Right lobe of liver (tissue), 6 donors: ENCODE measurements around the gene JAKMIP1. TPM values are rescaled to one million over a fixed set of nuclear protein-coding genes. Genes with fewer than 3 reads are reported as not detected.

Experiments
- ATAC-seq, 4 donors: fragments of 200-7000 bp; cut with Tn5 transposase; one replicate each; pipeline ENCODE4 v1.9.1; 2020; ENCODE audit warnings: mild to moderate bottlenecking in 4 of 4, moderate library complexity in 4 of 4
- DNase-seq, 3 donors: peaks; one replicate each; pipeline ENCODE4 v3.0.0-alpha.2; 2020
- H3K27ac ChIP-seq, 3 donors: fragments of 200-600 bp; one replicate each; pipeline ENCODE4 v1.8.0; 2022
- H3K27me3 ChIP-seq, 2 donors: fragments of 200-600 bp; one replicate each; pipeline ENCODE4 v1.8.0; 2022
- H3K36me3 ChIP-seq, 4 donors: fragments of 200-600 bp; sonication (generic) in 1 of 4; one replicate each; pipeline versions ENCODE4 v1.5.1 to v1.8.0; 2017 to 2022; ENCODE audit warnings: control low read depth in 1 of 4
- H3K4me1 ChIP-seq, 4 donors: fragments of 200-600 bp; sonication (generic) in 1 of 4; one replicate each; pipeline versions ENCODE4 v1.5.1 to v1.8.0; 2017 to 2022; ENCODE audit warnings: control low read depth in 1 of 4
- H3K4me3 ChIP-seq, 3 donors: fragments of 200-600 bp; one replicate each; pipeline ENCODE4 v1.8.0; 2022
- H3K9me3 ChIP-seq, 4 donors: fragments of 200-600 bp; sonication (generic) in 1 of 4; one replicate each; pipeline versions ENCODE4 v1.5.1 to v1.8.0; 2017 to 2022; ENCODE audit warnings: control low read depth in 1 of 4
- CTCF ChIP-seq, 4 donors: fragments of 200-600 bp in 3 of 4; fragments of 450-650 bp in 1 of 4; IDR thresholded peaks; one replicate each; pipeline versions ENCODE4 v1.5.1 to v1.8.0; 2016 to 2022; ENCODE audit warnings: antibody characterized with exemption in 4 of 4, mild to moderate bottlenecking in 2 of 4
- POLR2A ChIP-seq: fragments of 450-650 bp; IDR thresholded peaks from one replicate; pipeline ENCODE4 v1.6.1; 2017; ENCODE audit warnings: antibody characterized with exemption, mild to moderate bottlenecking
- WGBS: methylation state at CpG from one replicate; pipeline ENCODE4 v1.1.6; 2018; ENCODE audit warnings: low coverage, low lambda C conversion rate; ENCODE audit not compliant: insufficient coverage; ENCODE audit errors: missing lambda C conversion rate; 5-methylcytosine and 5-hydroxymethylcytosine counted together
- intact Hi-C, 2 donors: fragments of 100-400 bp; cut with DNase I; formaldehyde crosslinking; loops; one replicate each; pipeline versions ENCODE4 v1.11.2 to v1.14.1; 2022
- total RNA-seq, 6 experiments: library from RNA; depleted of rRNA in 2 of 6; stranded (reverse); fragments of >200 nt in 2 of 6; fragmentation: NEBNext Ultra II Directional in 3 of 6; extraction: Animal tissue kit (Norgen Biotek cat#: 25700) in 3 of 6; gene quantifications; one replicate each; pipeline versions ENCODE4 v1.1.0 to v1.2.4, GENCODE V29; 2016 to 2023
- donor health status: DM: no; HTN: yes; CAD: no.
- donor health status: DM: no; HTN: no; CAD: no.
- donor health status: DM: no; HTN: no; CAD: no.
- donor health status: DM: no; HTN: yes; CAD: no.
- donor health status: DM: no; HTN: yes; CAD: no.

The JAKMIP1 gene
- total RNA-seq, 6 experiments from 2014 or later, result 0.12 TPM; not detected in 5

DNA sequence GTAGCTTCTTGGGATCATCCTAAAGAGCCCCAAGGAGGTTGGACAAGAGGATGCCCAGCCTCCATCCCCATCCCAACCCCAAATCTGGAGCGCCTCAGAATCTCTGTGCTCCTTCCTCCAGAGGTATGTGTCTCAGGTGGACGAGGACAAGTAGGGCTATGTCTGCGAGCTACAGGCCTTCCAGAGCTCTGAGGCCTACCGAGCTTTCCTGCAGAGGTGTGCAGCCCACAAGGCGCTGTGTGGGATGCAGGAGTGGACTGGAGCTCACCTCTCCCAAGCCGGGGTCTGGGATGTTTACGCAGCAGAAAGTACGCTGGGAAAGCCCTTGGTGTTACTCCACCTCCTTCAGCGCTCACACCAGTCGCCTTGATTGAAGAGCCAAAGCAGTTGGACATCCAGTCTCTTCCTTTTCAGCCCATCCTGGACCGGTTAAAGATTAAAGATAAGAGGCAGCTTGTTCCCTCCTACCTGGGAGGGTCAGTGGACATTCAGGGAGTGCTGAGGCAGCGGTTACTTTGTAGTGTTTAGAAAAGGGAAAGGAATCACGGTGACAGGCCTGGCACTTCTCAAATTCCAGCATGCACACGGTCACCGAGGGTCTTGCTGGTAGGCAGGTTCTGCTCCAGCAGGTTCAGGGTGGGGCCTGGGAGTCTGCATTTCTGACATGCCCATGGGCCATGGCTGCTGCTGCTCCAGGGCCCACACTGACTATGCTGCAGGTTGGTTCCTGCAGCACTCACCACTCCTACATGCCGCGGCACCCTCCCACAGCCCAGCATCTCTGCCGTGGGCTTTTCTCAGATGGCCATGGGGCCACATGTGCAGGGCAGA is 29.5 kb upstream of the JAKMIP1 start:
- no peaks in the 10 kb centered on the region for H3K4me1 ChIP-seq
- no peaks in the 10 kb centered on the region for H3K27me3 ChIP-seq
- TF ChIP-seq CTCF (IDR thresholded peaks at IDR 0.05) (no peak), POLR2A (no peak)
- no peak overlapping the region for H3K4me3 ChIP-seq
- intact Hi-C loops, result no loop called here
- no peak overlapping the region for H3K27ac ChIP-seq
- ATAC-seq (no peak), DNase-seq (peak in 2 of 3 donors; percentile 13 to 43)
- H3K9me3 ChIP-seq, result no peaks in the 10 kb centered on the region
- no peaks in the 10 kb centered on the region for H3K36me3 ChIP-seq
- 59% methylated on average over 11 of the region's 18 CpGs for WGBS

GRCh38 chr4:6229095-6229494 is 28.7 kb upstream of the JAKMIP1 start:
- intact Hi-C loops, result no loop called here
- 30% methylated on average over 3 of the region's 7 CpGs for WGBS
- Histone ChIP-seq H3K4me3 (no peak overlapping the region), H3K27me3 (no peaks in the 10 kb centered on the region), H3K9me3 (no peaks in the 10 kb centered on the region), H3K4me1 (no peaks in the 10 kb centered on the region), H3K36me3 (no peaks in the 10 kb centered on the region), H3K27ac (no peak overlapping the region)
- no peak for TF ChIP-seq POLR2A
- TF ChIP-seq CTCF (IDR thresholded peaks at IDR 0.05), result no peak
- DNase-seq (peak in 2 of 3 donors; percentile 21 to 24), ATAC-seq (no peak)

DNA sequence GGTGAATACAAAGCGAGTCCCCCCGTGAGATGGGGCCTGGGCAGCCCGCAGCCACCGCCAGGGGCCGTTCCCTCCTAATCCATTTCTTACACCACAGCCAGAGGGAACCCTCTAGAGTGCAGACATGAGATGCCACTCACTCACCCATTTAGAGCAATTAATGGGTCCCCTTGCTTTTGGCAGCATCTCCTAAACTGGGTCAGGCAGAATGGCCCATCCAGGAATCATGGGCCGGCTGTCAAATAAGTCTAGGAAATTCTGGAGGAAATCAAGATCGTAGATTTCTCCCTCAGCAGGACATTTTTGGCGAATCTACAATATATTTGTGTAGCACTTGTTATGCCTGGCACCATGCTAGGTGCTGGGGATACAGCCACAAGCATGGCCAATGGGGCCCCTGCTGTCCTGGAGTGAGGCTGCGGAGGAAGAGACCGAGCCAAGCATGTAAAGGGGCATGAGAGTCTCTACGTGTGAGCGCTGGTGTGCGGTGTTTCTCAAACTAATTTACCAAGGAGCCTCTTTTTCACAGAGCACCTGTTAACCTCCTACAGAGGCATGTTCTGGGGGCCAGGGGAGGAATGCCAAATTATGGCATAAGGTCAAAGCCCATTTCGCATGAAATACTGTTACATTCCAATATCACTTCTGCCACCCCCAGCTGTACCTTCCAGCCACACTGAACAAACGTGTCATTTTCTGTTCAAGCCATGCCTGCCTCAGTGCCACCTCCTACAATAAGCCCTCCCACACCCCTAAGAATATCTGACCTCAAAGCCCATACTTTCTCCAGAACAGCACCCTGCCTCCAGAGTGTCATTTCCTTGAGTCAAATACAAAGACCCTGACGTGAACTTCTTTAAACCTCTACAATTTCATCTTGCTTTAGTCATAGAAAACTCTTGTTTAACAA is 28.1 kb upstream of the JAKMIP1 start:
- WGBS, result 43% methylated on average over 10 of the region's 16 CpGs
- intact Hi-C loops, result no loop called here

More for the DNA sequence above, 28.1 kb upstream of the JAKMIP1 start:
- DNase-seq (peak in 2 of 3 donors; percentile 11 to 18), ATAC-seq (no peak)
- TF ChIP-seq CTCF (IDR thresholded peaks at IDR 0.05) (no peak), POLR2A (no peak)
- no peak overlapping the region for H3K27ac ChIP-seq
- H3K36me3 ChIP-seq, result no peaks in the 10 kb centered on the region
- no peaks in the 10 kb centered on the region for H3K9me3 ChIP-seq
- H3K4me1 ChIP-seq, result no peaks in the 10 kb centered on the region
- H3K27me3 ChIP-seq, result no peaks in the 10 kb centered on the region
- H3K4me3 ChIP-seq, result no peak overlapping the region
